Activated naive CD4-positive, alpha-beta T cell treated with anti-CD3 and anti-CD28 coated beads for 36 hours (primary cell): ENCODE data around the gene TRIM13. TPM values are rescaled to one million over a fixed set of nuclear protein-coding genes. Genes with fewer than 3 reads are reported as not detected.
A peak's percentile ranks its signal among the peaks of the same experiment; 100 is the strongest.
"Not testable (repeated sequence)": the region's sequence is repeated elsewhere in the genome, so short reads cannot be mapped to it uniquely, and the experiment has no call there.

Source experiments
- CTCF ChIA-PET: fragments of 350-600 bp; sonication (Branson Sonifier 250); formaldehyde crosslinking; loops from one replicate; lab custom pipeline; 2021; ENCODE audit warnings: antibody characterized with exemption; lab: Charles Lee
- DNase-seq: peaks from one replicate; pipeline ENCODE4 v3.0.0-alpha.2; 2020
- H3K27ac Mint-ChIP-seq: one replicate; pipeline ENCODE4 v1.8.0; 2021; ENCODE audit warnings: mild to moderate bottlenecking, mixed read lengths
- H3K27me3 Mint-ChIP-seq: one replicate; pipeline ENCODE4 v1.8.0; 2021; ENCODE audit warnings: low read depth, mixed read lengths
- H3K36me3 Mint-ChIP-seq: one replicate; pipeline ENCODE4 v1.8.0; 2021; ENCODE audit warnings: low read depth, mixed read lengths
- H3K4me1 Mint-ChIP-seq: one replicate; pipeline ENCODE4 v1.8.0; 2021; ENCODE audit warnings: low read depth, mixed read lengths
- H3K4me3 Mint-ChIP-seq: one replicate; pipeline ENCODE4 v1.8.0; 2021; ENCODE audit warnings: mild to moderate bottlenecking, moderate library complexity, mixed read lengths
- H3K9me3 Mint-ChIP-seq: one replicate; pipeline ENCODE4 v1.8.0; 2021; ENCODE audit warnings: mixed read lengths
- intact Hi-C: fragments of 100-400 bp; cut with micrococcal nuclease; formaldehyde crosslinking; loops from one replicate; pipeline ENCODE4 v1.15.1; 2023
- total RNA-seq, 2 experiments: library from RNA; stranded (reverse); gene quantifications; one replicate each; pipeline ENCODE4 v1.2.3, GENCODE V29; 2021

Gene TRIM13
- 10 to 100 TPM; 15.5 to 15.8 TPM for total RNA-seq

GRCh38 chr13:49996951-49997895 lies at the start of gene TRIM13:
TSS of gene TRIM13 (plus strand) at chr13:49997042. CDS start at chr13:50011941, 14,899 bp downstream.
- H3K4me3 Mint-ChIP-seq, result peak within 1 kb of the TSS; percentile 79
- no peaks in the 10 kb centered on the region for H3K9me3 Mint-ChIP-seq
- peaks cover 21% of the 10 kb centered on the region for H3K36me3 Mint-ChIP-seq
- H3K4me1 Mint-ChIP-seq, result peaks cover 33% of the 10 kb centered on the region
- CTCF ChIA-PET, result interaction anchor here (0.6 to 2.2 kb wide), 26 partner anchors 10 to 1900 kb away, joined by 3 to 15 read pairs (median 4); no protein-coding TSS in a partner anchor
- intact Hi-C loops, result loop anchor here (1.0 to 5.0 kb wide), 15 partner anchors 61 to 913 kb away; partner anchors contain the start of genes CAB39L, SETDB2 and SPRYD7
- peak within 1 kb of the TSS; percentile 85 for H3K27ac Mint-ChIP-seq
- peak; percentile 90 for DNase-seq
- H3K27me3 Mint-ChIP-seq, result no peaks in the 10 kb centered on the region

GRCh38 chr13:49948777-49949270 lies 48.0 kb upstream of the TRIM13 start:
- H3K9me3 Mint-ChIP-seq, H3K4me1 Mint-ChIP-seq: not testable (repeated sequence)

GRCh38 chr13:49951754-49952535 lies 44.9 kb upstream of the TRIM13 start:
- Mint-ChIP-seq H3K4me1 (no peaks in the 10 kb centered on the region), H3K9me3 (peaks cover 6% of the 10 kb centered on the region), H3K36me3 (no peaks in the 10 kb centered on the region), H3K27me3 (peaks cover 10% of the 10 kb centered on the region), H3K4me3 (no peak overlapping the region), H3K27ac (no peak overlapping the region)
- intact Hi-C loops, result no loop called here
- CTCF ChIA-PET, result no interaction called here
- DNase-seq, result no peak

More at GRCh38 chr13:49948777-49949270, 48.0 kb upstream of the TRIM13 start:
- H3K27me3 Mint-ChIP-seq, DNase-seq, H3K36me3 Mint-ChIP-seq, CTCF ChIA-PET, intact Hi-C loops, H3K4me3 Mint-ChIP-seq, H3K27ac Mint-ChIP-seq: not testable (repeated sequence)

- H3K9me3 Mint-ChIP-seq, result peaks cover 4% of the 10 kb centered on the region
- intact Hi-C loops, result no loop called here
- CTCF ChIA-PET, result no interaction called here
Measured at GRCh38 chr13:49953560-49953959, 43.3 kb upstream of the TRIM13 start.

GRCh38 chr13:49954674-49955455 lies 42.0 kb upstream of the TRIM13 start:
- CTCF ChIA-PET, result no interaction called here
- no peaks in the 10 kb centered on the region for H3K4me1 Mint-ChIP-seq
- no peak overlapping the region for H3K27ac Mint-ChIP-seq
- DNase-seq, result no peak
- H3K27me3 Mint-ChIP-seq, result peaks cover 15% of the 10 kb centered on the region
- intact Hi-C loops, result no loop called here
- no peaks in the 10 kb centered on the region for H3K36me3 Mint-ChIP-seq
- no peak overlapping the region for H3K4me3 Mint-ChIP-seq
- H3K9me3 Mint-ChIP-seq, result no peaks in the 10 kb centered on the region

More at GRCh38 chr13:49953560-49953959, 43.3 kb upstream of the TRIM13 start:
- no peak overlapping the region for H3K27ac Mint-ChIP-seq
- H3K36me3 Mint-ChIP-seq, result no peaks in the 10 kb centered on the region
- no peaks in the 10 kb centered on the region for H3K4me1 Mint-ChIP-seq
- DNase-seq, result no peak
- peaks cover 10% of the 10 kb centered on the region for H3K27me3 Mint-ChIP-seq
- H3K4me3 Mint-ChIP-seq, result no peak overlapping the region

- CTCF ChIA-PET, result no interaction called here
- Mint-ChIP-seq H3K27me3 (peaks cover 16% of the 10 kb centered on the region), H3K4me3 (no peak overlapping the region), H3K36me3 (peaks cover 3% of the 10 kb centered on the region), H3K27ac (no peak overlapping the region), H3K4me1 (no peaks in the 10 kb centered on the region), H3K9me3 (no peaks in the 10 kb centered on the region)
- DNase-seq, result no peak
- intact Hi-C loops, result no loop called here
Measured at GRCh38 chr13:49956131-49956530, 40.7 kb upstream of the TRIM13 start.

- intact Hi-C loops, result no loop called here
- CTCF ChIA-PET, result interaction anchor here (0.6 kb wide), 1 partner anchor 9 kb away, joined by 5 read pairs; no protein-coding TSS in a partner anchor
- peaks cover 16% of the 10 kb centered on the region for H3K27me3 Mint-ChIP-seq
- H3K9me3 Mint-ChIP-seq, result peaks cover 7% of the 10 kb centered on the region
- H3K27ac Mint-ChIP-seq, result no peak overlapping the region
- no peak overlapping the region for H3K4me3 Mint-ChIP-seq
- no peak for DNase-seq
- H3K36me3 Mint-ChIP-seq, result peaks cover 4% of the 10 kb centered on the region
- no peaks in the 10 kb centered on the region for H3K4me1 Mint-ChIP-seq
Measured at GRCh38 chr13:49958321-49958720, 38.5 kb upstream of the TRIM13 start.

GRCh38 chr13:49967456-49967855 lies 29.4 kb upstream of the TRIM13 start:
- CTCF ChIA-PET, result interaction anchor here (0.6 kb wide), 1 partner anchor 10 kb away, joined by 5 read pairs; no protein-coding TSS in a partner anchor
- H3K36me3 Mint-ChIP-seq, result peaks cover 6% of the 10 kb centered on the region

GRCh38 chr13:49972709-49973108 lies 24.1 kb upstream of the TRIM13 start:
- intact Hi-C loops, result no loop called here
- H3K9me3 Mint-ChIP-seq, result no peaks in the 10 kb centered on the region
- no peak for DNase-seq
- no peak overlapping the region for H3K27ac Mint-ChIP-seq
- no peaks in the 10 kb centered on the region for H3K36me3 Mint-ChIP-seq
- H3K4me3 Mint-ChIP-seq, result no peak overlapping the region
- CTCF ChIA-PET, result interaction anchor here (0.6 kb wide), 2 partner anchors 346 to 832 kb away, joined by 3 read pairs; no protein-coding TSS in a partner anchor
- no peaks in the 10 kb centered on the region for H3K27me3 Mint-ChIP-seq
- H3K4me1 Mint-ChIP-seq, result no peaks in the 10 kb centered on the region

More at GRCh38 chr13:49967456-49967855, 29.4 kb upstream of the TRIM13 start:
- DNase-seq, result no peak
- Mint-ChIP-seq H3K4me3 (no peak overlapping the region), H3K27me3 (no peaks in the 10 kb centered on the region), H3K27ac (no peak overlapping the region), H3K4me1 (no peaks in the 10 kb centered on the region), H3K9me3 (peaks cover 14% of the 10 kb centered on the region)
- intact Hi-C loops, result no loop called here

- CTCF ChIA-PET, result interaction anchor here (0.5 to 4.0 kb wide), 32 partner anchors 11 to 1095 kb away, joined by 3 to 21 read pairs (median 3); partner anchors contain the start of genes SPRYD7 and TRIM13
- Mint-ChIP-seq H3K36me3 (no peaks in the 10 kb centered on the region), H3K4me3 (no peak overlapping the region)
Measured at GRCh38 chr13:49975826-49976225, 21.0 kb upstream of the TRIM13 start.

More at GRCh38 chr13:49975826-49976225, 21.0 kb upstream of the TRIM13 start:
- DNase-seq, result no peak
- Mint-ChIP-seq H3K27ac (no peak overlapping the region), H3K27me3 (no peaks in the 10 kb centered on the region), H3K9me3 (no peaks in the 10 kb centered on the region), H3K4me1 (no peaks in the 10 kb centered on the region)
- intact Hi-C loops, result loop anchor here (1.0 to 5.0 kb wide), 5 partner anchors 291 to 1094 kb away; no protein-coding TSS in a partner anchor
